Neural progenitor cell (in vitro differentiated cells): Measurements from ENCODE around the gene MICU2. TPM values are rescaled to one million over a fixed set of nuclear protein-coding genes. Genes with fewer than 3 reads are reported as not detected.

Experiments
- DNase-seq: peaks from one replicate; pipeline ENCODE4 v3.0.0-alpha.2; 2016; ENCODE audit warnings: low spot score
- H2AFZ ChIP-seq: fragments of 200-600 bp; sonication (generic); replicated peaks from 2 replicates; pipeline ENCODE4 v1.6.1; 2016; ENCODE audit warnings: antibody characterized with exemption
- H3F3A ChIP-seq: fragments of 200-600 bp; sonication (generic); 2 replicates; pipeline ENCODE4 v1.6.1; 2016; ENCODE audit warnings: antibody characterized with exemption, low read depth
- H3K27ac ChIP-seq: fragments of 200-600 bp; sonication (generic); 2 replicates; pipeline ENCODE4 v1.5.1; 2016; ENCODE audit warnings: mild to moderate bottlenecking
- H3K27me3 ChIP-seq: fragments of 200-600 bp; sonication (generic); 2 replicates; pipeline ENCODE4 v1.6.1; 2016; ENCODE audit warnings: mild to moderate bottlenecking, moderate library complexity
- H3K36me3 ChIP-seq: fragments of 200-600 bp; sonication (generic); 2 replicates; pipeline ENCODE4 v1.5.1; 2016
- H3K4me1 ChIP-seq: fragments of 200-600 bp; sonication (generic); 2 replicates; pipeline ENCODE4 v1.6.1; 2016; ENCODE audit warnings: mixed run types
- H3K4me2 ChIP-seq: fragments of 200-600 bp; sonication (generic); 2 replicates; pipeline ENCODE4 v1.6.1; 2016
- H3K4me3 ChIP-seq: fragments of 200-600 bp; sonication (generic); 2 replicates; pipeline ENCODE4 v1.5.1; 2016
- H3K79me2 ChIP-seq: fragments of 200-600 bp; sonication (generic); 2 replicates; pipeline ENCODE4 v1.6.1; 2016; ENCODE audit warnings: low read depth
- H3K9ac ChIP-seq: fragments of 200-600 bp; sonication (generic); 2 replicates; pipeline ENCODE4 v1.6.1; 2016
- H3K9me3 ChIP-seq: fragments of 200-600 bp; sonication (generic); 2 replicates; pipeline ENCODE4 v1.5.1; 2016; ENCODE audit warnings: low read depth
- H4K20me1 ChIP-seq: fragments of 200-600 bp; sonication (generic); 2 replicates; pipeline ENCODE4 v1.6.1; 2016; ENCODE audit warnings: low read depth
- H3K27ac Mint-ChIP-seq: 3 replicates; pipeline ENCODE4 v1.8.0; 2021; ENCODE audit warnings: mixed read lengths
- H3K27me3 Mint-ChIP-seq: 2 replicates; pipeline ENCODE4 v1.8.0; 2022; ENCODE audit warnings: low read depth, mild to moderate bottlenecking, inconsistent platforms, moderate library complexity, mixed read lengths; ENCODE audit not compliant: insufficient read depth
- H3K36me3 Mint-ChIP-seq: 3 replicates; pipeline ENCODE4 v1.8.0; 2021; ENCODE audit warnings: mixed read lengths
- H3K4me1 Mint-ChIP-seq: 3 replicates; pipeline ENCODE4 v1.8.0; 2021; ENCODE audit warnings: mixed read lengths
- H3K4me3 Mint-ChIP-seq: 3 replicates; pipeline ENCODE4 v1.8.0; 2021; ENCODE audit warnings: mild to moderate bottlenecking, moderate library complexity, mixed read lengths
- H3K9me3 Mint-ChIP-seq: 3 replicates; pipeline ENCODE4 v1.8.0; 2020; ENCODE audit warnings: mixed read lengths
- EZH2 ChIP-seq: fragments of 200-600 bp; sonication (generic); IDR thresholded peaks from 2 replicates; pipeline ENCODE4 v1.6.1; 2017; ENCODE audit warnings: antibody characterized with exemption, mild to moderate bottlenecking, moderate library complexity
- EZH2phosphoT487 ChIP-seq: fragments of 200-600 bp; sonication (generic); IDR thresholded peaks from 2 replicates; pipeline ENCODE4 v1.6.1; 2017; ENCODE audit warnings: antibody characterized with exemption
- total RNA-seq: library from RNA; depleted of rRNA; stranded (reverse); fragments of >200 nt; gene quantifications from 2 replicates; pipeline ENCODE4 v1.2.3, GENCODE V29; 2015; ENCODE audit warnings: low replicate concordance
- TF ChIP-seq, protein P1 (sequence below): fragments of 200-600 bp; sonication (generic); IDR thresholded peaks from 2 replicates; pipeline ENCODE4 v1.5.1; 2017; ENCODE audit warnings: antibody characterized with exemption, mild to moderate bottlenecking

The MICU2 gene
- total RNA-seq, 1 donor from 2014 or later: 112 TPM

- peaks cover 16% of the 10 kb centered on the region for H3K36me3 ChIP-seq
- H3K9me3 ChIP-seq: no peaks in the 10 kb centered on the region
- no peak overlapping the region for H3K9ac ChIP-seq
- Mint-ChIP-seq H3K9me3 (no peaks in the 10 kb centered on the region), H3K36me3 (peaks cover 14% of the 10 kb centered on the region), H3K4me3 (no peak overlapping the region), H3K4me1 (no peaks in the 10 kb centered on the region), H3K27me3 (no peaks in the 10 kb centered on the region), H3K27ac (no peak overlapping the region)
- H3K27me3 ChIP-seq: no peaks in the 10 kb centered on the region
- no peaks in the 10 kb centered on the region for H3K79me2 ChIP-seq
- no peak for DNase-seq
- H3K4me3 ChIP-seq: no peak overlapping the region
- no peaks in the 10 kb centered on the region for H3K4me1 ChIP-seq
- H3F3A ChIP-seq: no peaks in the 10 kb centered on the region
- H3K27ac ChIP-seq: no peak overlapping the region
- no peak overlapping the region for H3K4me2 ChIP-seq
- TF ChIP-seq EZH2: no peak
- no peak for TF ChIP-seq EZH2phosphoT487
- TF ChIP-seq, protein P1, sequence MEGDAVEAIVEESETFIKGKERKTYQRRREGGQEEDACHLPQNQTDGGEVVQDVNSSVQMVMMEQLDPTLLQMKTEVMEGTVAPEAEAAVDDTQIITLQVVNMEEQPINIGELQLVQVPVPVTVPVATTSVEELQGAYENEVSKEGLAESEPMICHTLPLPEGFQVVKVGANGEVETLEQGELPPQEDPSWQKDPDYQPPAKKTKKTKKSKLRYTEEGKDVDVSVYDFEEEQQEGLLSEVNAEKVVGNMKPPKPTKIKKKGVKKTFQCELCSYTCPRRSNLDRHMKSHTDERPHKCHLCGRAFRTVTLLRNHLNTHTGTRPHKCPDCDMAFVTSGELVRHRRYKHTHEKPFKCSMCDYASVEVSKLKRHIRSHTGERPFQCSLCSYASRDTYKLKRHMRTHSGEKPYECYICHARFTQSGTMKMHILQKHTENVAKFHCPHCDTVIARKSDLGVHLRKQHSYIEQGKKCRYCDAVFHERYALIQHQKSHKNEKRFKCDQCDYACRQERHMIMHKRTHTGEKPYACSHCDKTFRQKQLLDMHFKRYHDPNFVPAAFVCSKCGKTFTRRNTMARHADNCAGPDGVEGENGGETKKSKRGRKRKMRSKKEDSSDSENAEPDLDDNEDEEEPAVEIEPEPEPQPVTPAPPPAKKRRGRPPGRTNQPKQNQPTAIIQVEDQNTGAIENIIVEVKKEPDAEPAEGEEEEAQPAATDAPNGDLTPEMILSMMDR: no peak
- no peaks in the 10 kb centered on the region for H4K20me1 ChIP-seq
- no peak overlapping the region for H2AFZ ChIP-seq
Measured at GRCh38 chr13:21517576-21517975, 86.4 kb downstream of the MICU2 start.

- no peaks in the 10 kb centered on the region for H3K9me3 ChIP-seq
- H3K79me2 ChIP-seq: no peaks in the 10 kb centered on the region
- H2AFZ ChIP-seq: no peak overlapping the region
- H3K36me3 ChIP-seq: peaks cover 16% of the 10 kb centered on the region
- DNase-seq: no peak
- no peak overlapping the region for H3K27ac ChIP-seq
- H3K4me3 ChIP-seq: no peak overlapping the region
- no peaks in the 10 kb centered on the region for H3K27me3 Mint-ChIP-seq
- TF ChIP-seq, protein P1: no peak
- no peak for TF ChIP-seq EZH2phosphoT487
- no peak for TF ChIP-seq EZH2
- H3F3A ChIP-seq: no peaks in the 10 kb centered on the region
- H3K27ac Mint-ChIP-seq: no peak overlapping the region
- peaks cover 15% of the 10 kb centered on the region for H3K36me3 Mint-ChIP-seq
- H3K4me3 Mint-ChIP-seq: no peak overlapping the region
- H3K27me3 ChIP-seq: no peaks in the 10 kb centered on the region
- H4K20me1 ChIP-seq: no peaks in the 10 kb centered on the region
- no peak overlapping the region for H3K4me2 ChIP-seq
- no peaks in the 10 kb centered on the region for H3K9me3 Mint-ChIP-seq
- H3K4me1 ChIP-seq: no peaks in the 10 kb centered on the region
- H3K9ac ChIP-seq: no peak overlapping the region
- H3K4me1 Mint-ChIP-seq: no peaks in the 10 kb centered on the region
Measured at GRCh38 chr13:21516805-21517204, 87.2 kb downstream of the MICU2 start.

DNA sequence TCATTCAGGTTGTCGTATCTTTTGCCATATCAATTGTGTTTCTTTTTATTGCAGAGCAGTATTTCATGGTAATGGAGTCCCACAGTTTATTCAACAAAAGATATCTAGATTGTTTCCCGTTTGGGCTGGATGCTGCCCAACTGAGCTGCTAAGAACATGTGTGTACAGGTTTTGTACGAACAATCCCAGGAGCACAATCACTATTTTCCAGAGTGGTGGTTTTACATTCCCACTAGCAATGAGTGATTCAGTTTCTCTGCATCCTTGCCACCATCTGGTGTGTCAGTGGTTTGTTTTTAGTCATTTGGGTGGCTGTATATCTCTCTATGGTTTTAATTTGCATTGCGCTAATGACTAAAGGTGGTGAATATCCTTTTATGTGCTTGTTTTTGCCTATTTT is 92.1 kb downstream of the MICU2 start:
- Mint-ChIP-seq H3K4me1 (no peaks in the 10 kb centered on the region), H3K27ac (no peak overlapping the region), H3K9me3 (no peaks in the 10 kb centered on the region), H3K36me3 (peaks cover 19% of the 10 kb centered on the region), H3K4me3 (no peak overlapping the region), H3K27me3 (no peaks in the 10 kb centered on the region)
- Histone ChIP-seq H2AFZ (no peak overlapping the region), H3K27ac (no peak overlapping the region), H3K4me1 (no peaks in the 10 kb centered on the region), H3K4me2 (no peak overlapping the region), H3K9ac (no peak overlapping the region), H3K79me2 (no peaks in the 10 kb centered on the region), H3F3A (no peaks in the 10 kb centered on the region), H3K4me3 (no peak overlapping the region), H3K36me3 (peaks cover 15% of the 10 kb centered on the region), H4K20me1 (no peaks in the 10 kb centered on the region), H3K27me3 (no peaks in the 10 kb centered on the region), H3K9me3 (no peaks in the 10 kb centered on the region)
- TF ChIP-seq, protein P1: no peak
- no peak for DNase-seq

DNA sequence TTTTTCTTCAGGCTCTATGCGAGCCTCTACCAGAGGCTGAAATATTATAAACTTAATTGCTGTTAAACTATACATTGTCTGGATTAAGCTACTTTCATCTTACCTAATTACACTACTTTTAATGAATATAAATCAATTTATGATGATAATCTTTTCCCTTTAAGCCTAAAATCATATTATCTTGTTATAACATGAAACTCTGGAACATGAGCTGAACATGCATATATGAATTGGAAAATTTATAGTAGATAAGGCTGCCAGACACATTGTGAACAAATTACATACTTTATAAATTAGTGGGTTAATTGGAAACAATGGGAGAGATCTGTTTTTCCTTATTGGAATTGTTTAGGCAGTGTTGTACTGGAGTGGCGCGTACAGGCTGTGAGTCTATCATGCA is 99.6 kb downstream of the MICU2 start:
- no peak overlapping the region for H3K4me2 ChIP-seq
- no peaks in the 10 kb centered on the region for H3K36me3 ChIP-seq
- H3F3A ChIP-seq: no peaks in the 10 kb centered on the region
- H3K4me1 ChIP-seq: no peaks in the 10 kb centered on the region
- no peak overlapping the region for H3K27ac Mint-ChIP-seq
- TF ChIP-seq EZH2 (no peak), EZH2phosphoT487 (no peak)
- TF ChIP-seq, protein P1: no peak
- H3K9me3 Mint-ChIP-seq: no peaks in the 10 kb centered on the region
- H3K27me3 ChIP-seq: no peaks in the 10 kb centered on the region
- no peaks in the 10 kb centered on the region for H3K9me3 ChIP-seq
- H3K9ac ChIP-seq: no peak overlapping the region
- H3K27me3 Mint-ChIP-seq: no peaks in the 10 kb centered on the region
- H4K20me1 ChIP-seq: no peaks in the 10 kb centered on the region
- no peaks in the 10 kb centered on the region for H3K79me2 ChIP-seq
- peaks cover 11% of the 10 kb centered on the region for H3K36me3 Mint-ChIP-seq
- no peak overlapping the region for H3K4me3 Mint-ChIP-seq
- H3K27ac ChIP-seq: no peak overlapping the region
- H3K4me3 ChIP-seq: no peak overlapping the region
- no peak for DNase-seq
- H2AFZ ChIP-seq: no peak overlapping the region
- H3K4me1 Mint-ChIP-seq: no peaks in the 10 kb centered on the region
